NK-92 treated with Interleukin-12 subunit alpha and Interleukin-12 subunit beta, amount 100 ng/mL, for 24 hours (cell line): ENCODE results near the gene LRP2.
"Not testable (repeated sequence)": the region's sequence is repeated elsewhere in the genome, so short reads cannot be mapped to it uniquely, and the experiment has no call there.

ENCODE experiments used
- DNase-seq: peaks from one replicate; lab custom pipeline; 2025; lab: John Stamatoyannopoulos, UW

LRP2 gene

GRCh38 chr2:169301596-169302335, 60.6 kb downstream of the LRP2 start:
- DNase-seq: no peak

DNA sequence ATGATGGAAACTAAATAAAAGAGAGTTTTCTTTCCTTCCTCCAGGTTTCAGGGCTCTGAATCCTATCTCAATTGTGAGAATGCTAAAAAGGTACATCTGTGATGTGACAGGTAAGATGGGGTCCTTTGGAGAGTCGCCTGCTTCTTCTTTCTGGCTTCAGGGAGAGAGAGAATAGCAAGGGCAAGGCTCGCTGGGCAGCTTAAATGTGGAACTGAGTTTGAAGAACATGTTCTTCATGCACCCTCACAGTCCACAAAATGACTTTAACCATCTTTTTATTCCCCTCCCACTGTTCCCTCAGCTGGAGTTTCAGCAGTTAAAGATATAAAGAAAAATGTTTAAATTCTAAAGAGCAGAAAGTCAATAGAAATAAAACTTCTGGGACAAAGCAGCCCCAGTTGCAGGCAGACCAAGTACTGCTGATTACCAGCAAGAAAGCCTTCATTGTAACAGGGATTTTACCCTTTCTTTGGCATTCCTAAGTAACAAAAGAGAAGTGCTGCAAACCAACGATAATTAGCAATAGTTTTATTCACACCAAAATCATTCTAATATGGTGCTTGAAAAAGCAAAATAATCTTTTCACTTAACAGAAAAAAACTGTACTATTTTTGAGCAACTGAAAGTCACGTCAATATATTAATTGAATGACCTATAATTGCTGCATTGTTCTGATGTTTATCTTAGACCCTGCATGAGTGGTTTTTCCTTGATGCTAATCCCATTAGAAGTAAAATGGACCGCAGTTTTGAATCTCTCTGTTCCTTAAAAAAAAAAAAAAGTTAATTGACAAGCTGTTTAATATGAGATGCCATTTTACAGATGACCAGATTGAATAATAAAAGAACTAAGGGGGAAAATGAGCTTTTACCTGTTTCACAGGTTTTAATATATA, 61.5 kb downstream of the LRP2 start:
- no peak for DNase-seq

- no peak for DNase-seq
Observed at GRCh38 chr2:169298007-169298406, 64.3 kb downstream of the LRP2 start.

DNA sequence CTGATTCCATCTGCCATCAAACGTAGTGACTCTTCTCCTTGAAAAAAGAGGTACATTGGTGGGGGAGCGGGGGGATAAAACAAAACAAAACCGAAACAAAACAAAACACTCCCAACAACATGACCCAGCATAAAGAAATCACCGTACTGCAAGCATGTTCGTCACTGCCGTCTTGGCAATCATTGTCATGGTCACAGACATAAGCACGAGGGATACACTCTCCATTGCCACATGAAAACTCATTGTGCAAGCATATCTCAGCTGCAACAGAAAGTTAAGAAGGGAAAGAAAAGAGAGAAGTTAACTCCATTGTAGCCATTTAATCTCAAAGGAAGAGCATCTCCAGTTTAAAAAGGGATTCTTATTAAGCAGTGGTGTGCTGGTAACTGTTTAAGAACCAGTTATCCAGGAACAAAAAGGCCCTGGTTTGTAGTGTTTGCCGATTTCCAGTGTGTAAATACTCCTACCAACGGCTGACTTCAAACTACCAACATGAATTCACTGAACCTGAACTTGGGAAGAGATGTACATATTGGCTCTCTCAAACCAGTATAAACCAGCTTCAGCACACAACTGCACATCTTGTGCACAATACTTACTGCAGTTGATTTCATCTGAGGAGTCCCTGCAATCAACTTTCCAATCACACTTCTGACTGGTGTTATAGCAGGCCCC, 68.2 kb downstream of the LRP2 start:
- DNase-seq: no peak

DNA sequence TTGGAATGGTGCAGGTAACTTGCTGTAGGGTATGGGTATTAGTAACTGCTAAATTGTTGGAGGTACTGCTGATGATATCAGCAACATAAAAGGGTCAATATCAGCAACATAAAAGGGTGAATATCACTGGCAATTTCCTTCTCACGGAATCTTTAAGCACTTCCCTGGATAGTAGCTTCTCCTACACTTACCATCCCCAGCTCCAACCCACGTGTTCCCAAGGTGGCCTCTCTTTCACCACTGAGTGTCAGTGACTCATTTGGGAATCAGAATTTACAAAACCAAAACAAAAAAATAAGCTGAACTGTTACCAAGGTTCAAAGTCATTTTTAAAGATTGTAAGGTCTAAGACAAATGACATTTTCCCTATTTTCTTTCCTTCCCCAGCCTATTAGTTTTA, 70.8 kb downstream of the LRP2 start:
- no peak for DNase-seq

GRCh38 chr2:169290433-169290832, 71.9 kb downstream of the LRP2 start:
- no peak for DNase-seq

GRCh38 chr2:169287666-169288065, 74.7 kb downstream of the LRP2 start:
- DNase-seq: no peak

DNA sequence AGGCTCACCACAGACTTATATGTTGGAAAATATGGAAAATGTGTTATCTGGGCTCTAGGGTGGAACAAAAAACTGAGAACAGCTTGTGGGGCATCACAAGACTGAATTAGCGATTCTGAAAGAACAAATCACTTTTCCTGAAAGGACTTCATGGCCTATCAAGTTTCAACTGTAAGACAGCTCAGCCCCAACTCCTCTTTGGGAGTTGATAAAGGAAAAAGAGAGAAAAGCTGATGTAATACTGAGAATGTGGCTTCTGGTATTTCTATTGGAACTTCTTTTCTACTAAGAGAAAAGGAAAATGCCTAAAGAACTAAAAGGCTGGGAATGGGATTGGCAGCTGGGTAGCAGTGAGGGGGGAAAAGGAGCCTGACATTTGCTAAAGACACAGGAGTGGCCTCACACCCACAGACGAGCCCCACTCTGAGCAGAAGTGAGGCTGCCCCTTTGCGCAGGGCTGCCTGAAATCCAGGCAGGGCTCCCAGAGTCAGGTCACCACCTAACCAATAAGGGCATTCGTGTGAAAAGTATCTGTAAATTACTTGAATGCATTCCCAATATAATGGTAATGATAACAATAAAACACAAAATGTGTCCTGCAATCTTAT, 75.6 kb downstream of the LRP2 start:
- no peak for DNase-seq

DNA sequence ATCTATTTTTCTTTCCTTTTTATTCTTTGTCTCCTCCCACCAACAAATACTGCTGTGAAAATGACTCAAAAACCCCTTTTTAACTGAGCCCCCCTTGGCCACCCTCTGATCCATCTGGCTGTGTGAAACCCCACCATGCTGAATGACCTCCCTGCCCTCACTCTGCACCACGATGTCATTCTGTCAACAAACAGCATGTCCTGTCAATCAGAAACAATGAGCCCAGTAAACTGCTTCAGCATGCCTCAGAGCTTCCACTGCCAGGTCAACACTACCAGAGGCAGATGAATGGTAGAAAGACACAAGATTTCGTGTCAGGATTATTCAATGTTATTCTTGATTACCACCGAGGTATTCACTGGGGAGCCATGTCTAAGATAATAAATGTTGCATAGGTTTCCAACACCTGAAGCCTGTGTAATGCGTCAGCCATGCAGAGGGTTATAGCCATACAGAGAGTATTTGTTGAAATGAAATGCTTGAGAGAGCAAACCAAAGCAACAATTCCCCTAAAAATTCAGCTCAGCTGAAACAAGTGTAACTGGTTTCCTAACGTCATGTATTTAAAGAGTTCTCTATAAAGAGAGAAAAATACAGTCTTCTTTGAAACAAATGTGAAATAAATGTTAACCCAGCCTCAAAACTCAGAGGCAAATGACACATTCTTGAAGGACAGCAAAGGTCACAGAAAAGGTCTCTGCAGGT, 76.7 kb downstream of the LRP2 start:
- DNase-seq: no peak

DNA sequence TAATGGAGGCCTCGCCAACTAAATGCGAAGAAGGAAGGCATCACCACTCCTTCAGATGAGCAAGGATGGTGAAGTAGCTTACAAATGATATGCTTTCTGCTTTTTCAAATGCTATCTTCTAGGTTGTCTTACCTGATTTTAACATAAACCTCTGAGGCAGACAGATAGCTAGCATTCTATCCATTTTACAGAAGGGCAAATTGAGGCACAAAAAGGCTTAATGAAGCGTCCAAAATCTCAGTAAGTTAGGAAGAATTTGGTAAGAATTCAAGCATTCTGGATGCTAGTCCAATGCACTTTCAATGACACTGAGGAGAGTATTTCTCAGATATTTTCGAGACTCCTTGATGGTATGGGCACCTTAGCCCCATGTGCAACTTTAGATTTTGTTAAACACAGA, 81.8 kb downstream of the LRP2 start:
- no peak for DNase-seq

GRCh38 chr2:169275696-169276444, 86.5 kb downstream of the LRP2 start:
- no peak for DNase-seq

DNA sequence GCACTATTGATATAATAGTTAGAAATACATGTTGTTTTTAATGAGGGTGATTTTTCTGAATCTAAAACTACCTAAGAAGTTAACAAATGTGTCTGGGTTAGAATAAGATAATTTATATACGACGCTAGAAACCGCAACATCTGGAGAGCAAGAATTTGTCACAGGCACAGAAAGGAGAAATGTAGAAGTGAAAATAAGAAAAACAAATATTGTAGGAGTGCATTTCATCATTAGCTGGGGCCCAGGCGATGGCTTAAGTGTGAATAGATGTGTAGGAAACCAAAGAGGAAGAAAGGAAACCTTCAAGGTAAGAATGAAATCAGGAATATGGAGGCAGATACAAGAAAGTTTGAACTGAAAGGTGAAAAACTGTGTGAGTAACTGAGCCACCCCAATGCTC, 90.3 kb downstream of the LRP2 start:
- DNase-seq: no peak

DNA sequence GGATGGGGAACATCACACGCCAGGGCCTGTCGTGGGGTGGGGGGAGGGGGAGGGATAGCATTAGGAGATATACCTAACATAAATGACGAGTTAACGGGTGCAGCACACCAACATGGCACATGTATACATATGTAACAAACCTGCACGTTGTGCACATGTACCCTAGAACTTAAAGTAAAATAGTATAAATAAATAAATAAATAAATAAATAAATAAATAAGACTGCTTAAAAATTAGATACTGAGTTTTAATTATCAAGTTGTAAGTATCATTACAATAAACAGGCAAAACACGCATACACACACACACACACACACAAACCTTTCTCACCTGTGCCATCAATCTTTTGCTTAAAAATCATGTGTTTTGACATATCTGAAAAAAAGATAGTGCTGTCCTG, 91.8 kb downstream of the LRP2 start:
- not testable (repeated sequence) for DNase-seq

GRCh38 chr2:169265591-169265990, 96.7 kb downstream of the LRP2 start:
- no peak for DNase-seq

GRCh38 chr2:169260846-169261642, 101.3 kb downstream of the LRP2 start:
- DNase-seq: no peak

- no peak for DNase-seq
Observed at GRCh38 chr2:169260246-169260645, 102.1 kb downstream of the LRP2 start.

GRCh38 chr2:169259402-169259801, 102.9 kb downstream of the LRP2 start:
- DNase-seq: no peak

DNA sequence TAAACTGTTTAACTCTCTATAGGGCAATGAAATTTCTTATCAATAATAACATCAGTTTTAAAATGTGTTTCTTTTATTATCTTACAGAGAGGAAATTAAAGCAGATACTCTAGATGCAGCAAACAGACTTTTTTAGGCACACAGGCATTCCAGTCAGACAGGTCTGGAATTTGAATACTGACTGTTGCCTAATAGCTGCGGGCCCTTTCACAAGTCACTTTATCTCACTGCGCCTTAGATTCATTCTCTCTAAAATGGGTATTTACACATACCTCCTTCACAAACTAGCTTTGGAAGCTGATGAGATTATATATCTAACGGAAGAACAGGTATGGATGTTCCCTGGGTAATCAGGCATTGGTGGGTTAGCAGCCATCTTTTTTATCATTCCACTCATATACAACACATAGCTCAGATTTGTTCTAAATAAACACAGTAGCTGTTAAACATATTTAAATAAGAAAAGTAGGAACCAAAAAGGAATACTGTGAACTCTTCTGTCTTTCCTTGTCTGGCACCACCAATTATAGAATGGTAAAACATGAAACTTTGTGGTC, 104.2 kb downstream of the LRP2 start:
- DNase-seq: no peak

- DNase-seq: no peak
Observed at GRCh38 chr2:169254774-169255173, 107.6 kb downstream of the LRP2 start.

GRCh38 chr2:169247211-169247610, 115.1 kb downstream of the LRP2 start:
- DNase-seq: no peak
